GM19043 (cell line): ENCODE data around the gene PRMT7.

Experiments used
- ATAC-seq: cut with Tn5 transposase; IDR thresholded peaks from one replicate; pipeline ENCODE4 v1.9.1; 2021; ENCODE audit warnings: low read depth; ENCODE audit not compliant: unreplicated experiment

The PRMT7 gene

GRCh38 chr16:68360956-68361355, 50.1 kb downstream of the PRMT7 start:
- ATAC-seq: no peak

DNA sequence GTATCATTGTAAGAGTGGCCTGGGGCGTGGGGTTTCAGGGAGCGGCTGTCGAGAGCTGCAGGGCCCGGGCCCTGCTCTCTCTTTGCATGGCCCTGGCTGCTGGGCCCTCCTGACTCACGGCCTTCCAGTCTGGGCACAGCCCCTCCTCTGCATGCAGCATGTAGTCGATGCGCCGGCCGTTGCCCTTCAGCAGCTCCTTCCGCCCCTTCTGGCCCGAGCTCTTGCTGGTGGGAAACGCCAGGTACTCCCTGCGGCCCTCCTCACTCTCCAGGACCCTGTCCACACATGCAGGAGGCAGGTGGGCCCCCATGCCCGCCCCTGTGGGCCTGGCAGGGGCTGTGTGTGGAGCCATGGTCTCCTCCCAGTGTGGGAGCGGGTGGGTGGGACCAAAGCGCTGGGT, 50.7 kb downstream of the PRMT7 start:
- no peak for ATAC-seq

DNA sequence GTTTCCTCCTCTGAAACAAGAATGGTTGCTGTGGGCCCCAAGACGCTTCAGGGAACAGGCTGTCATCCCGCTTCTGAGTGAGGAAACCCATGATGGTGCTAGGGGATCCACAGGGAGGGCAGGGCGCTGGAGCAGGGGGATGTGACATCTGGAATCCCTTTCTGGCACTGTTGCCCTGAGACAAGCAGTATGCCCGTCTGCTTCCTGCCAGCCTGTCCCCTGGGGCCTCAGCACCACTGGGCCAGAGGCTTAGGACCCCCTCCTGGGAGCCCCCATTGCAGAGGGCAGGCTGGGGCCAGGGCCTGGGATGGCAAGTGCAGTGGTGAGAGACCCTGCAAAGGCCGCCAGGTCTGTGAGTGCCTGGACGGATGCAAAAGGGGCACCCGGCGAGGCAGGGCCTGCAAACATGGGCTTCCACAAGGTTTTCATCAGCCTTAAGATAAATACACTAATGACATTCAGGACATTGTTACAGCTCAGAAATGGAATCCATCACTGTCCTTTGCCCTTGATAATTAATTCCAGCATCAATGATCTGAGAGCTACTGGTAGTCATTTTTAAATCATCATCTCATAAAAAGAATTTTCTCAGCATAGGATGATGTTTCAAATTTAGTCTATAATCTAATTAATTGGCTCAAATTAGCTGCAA, 51.6 kb downstream of the PRMT7 start:
- ATAC-seq: no peak

DNA sequence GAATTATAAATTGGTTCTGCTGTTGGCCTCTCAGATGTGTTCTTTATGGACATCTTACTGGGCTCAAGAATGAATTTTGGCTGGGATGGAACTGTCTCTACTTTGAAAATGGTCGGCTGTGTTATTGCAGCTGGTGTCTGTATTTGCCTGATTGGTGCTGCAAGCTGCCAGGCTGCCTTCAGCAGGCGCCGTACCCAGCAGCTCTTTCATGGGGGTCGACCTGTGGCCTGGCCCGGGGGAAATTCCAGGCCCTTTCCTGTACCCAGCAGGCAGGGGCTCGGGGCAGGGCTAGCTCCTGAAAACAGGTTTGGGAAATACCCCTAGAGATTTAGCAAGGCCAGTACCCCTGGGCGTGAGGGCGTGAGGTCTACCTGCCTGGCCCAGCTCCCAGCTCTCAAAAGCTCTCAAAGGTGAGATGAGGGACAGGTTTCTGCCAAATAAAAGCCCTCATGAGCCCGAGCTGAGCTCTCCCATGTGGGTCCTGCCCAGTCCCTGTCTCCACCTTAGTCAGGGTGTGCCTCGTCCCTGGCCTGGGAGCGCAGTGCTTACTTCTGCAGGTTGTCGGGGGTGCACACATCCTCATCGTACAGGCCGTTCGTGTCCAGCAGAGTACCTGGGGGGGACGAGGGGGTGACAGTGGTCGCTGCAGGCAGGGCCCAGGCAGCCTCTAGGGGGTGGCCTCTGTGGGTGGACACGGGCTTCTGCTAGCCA, 52.3 kb downstream of the PRMT7 start:
- ATAC-seq: no peak

GRCh38 chr16:68363658-68364521, 53.1 kb downstream of the PRMT7 start:
- ATAC-seq: no peak

- ATAC-seq: no peak
Measured at GRCh38 chr16:68364561-68364998, 53.8 kb downstream of the PRMT7 start.

DNA sequence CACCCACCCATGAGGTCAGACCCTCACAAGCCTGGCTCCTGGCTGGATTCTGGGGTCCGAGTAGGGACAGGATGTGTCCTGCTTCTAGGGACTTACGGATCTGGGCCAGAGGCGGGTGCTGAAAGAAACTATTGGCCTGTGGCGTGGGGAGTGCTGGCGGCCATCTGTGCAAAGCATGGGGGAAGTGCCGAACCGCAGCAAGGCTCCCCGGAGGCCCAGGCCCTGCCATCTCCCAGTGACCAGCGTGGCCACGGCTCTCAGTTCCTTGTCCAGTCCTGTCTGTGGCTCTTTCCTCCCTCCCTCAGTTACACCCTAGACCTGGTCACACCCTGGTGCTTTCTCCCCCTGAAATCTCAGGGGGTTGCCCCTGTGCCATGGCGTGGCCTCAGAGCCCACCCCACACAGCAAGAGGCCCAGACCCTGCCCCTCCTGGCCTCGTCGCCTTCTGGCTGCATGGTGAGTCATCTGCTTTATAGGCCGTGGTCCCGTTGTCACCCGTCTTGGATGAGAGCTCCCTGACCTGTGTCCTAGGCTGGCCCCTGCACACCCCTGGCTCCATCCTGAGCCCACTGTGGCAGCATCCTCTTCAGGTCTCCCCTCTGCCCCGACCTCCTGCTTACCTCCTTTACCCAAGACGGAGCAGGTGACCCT, 54.5 kb downstream of the PRMT7 start:
- no peak for ATAC-seq

- ATAC-seq: no peak
Measured at GRCh38 chr16:68366062-68366461, 55.2 kb downstream of the PRMT7 start.

DNA sequence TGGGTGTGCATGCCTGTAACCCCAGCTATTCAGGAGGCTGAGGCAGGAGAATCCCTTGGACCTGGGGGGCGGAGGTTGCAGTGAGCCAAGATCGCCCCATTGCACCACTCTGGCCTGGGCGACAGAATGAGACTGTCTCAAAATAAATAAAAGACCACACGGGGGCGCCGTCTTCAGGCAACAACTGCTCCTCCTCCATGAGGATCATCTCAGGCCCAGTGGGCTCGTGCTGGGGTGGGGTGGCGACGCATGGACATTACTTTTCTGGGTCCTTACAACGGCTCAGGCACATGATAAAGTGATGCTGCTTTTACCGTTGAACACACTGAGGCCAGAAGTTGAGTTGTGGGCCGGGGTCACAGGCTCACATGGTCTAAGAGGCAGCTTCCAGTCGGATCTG, 56.2 kb downstream of the PRMT7 start:
- ATAC-seq: no peak

- ATAC-seq: no peak
Measured at GRCh38 chr16:68367440-68367839, 56.6 kb downstream of the PRMT7 start.

DNA sequence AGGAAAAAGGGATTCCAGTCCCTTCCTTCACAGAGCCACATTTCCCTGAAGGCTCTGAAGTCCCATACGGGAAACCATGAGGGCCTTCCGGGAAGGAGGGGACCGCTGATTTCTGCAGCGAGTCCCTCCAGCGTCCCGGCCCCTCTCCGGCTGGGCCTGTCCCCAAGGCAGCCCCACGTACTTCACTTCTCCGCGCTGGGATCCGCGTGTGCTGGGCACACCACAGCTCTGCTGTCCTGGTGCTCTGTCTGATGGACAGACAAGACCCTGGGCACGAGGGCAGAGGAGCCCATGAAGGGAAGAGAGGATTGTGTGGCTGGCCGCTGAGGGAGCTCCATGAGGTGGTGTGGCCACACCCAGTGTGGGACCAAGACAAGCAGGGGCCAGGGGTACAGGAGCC, 57.1 kb downstream of the PRMT7 start:
- ATAC-seq: no peak

DNA sequence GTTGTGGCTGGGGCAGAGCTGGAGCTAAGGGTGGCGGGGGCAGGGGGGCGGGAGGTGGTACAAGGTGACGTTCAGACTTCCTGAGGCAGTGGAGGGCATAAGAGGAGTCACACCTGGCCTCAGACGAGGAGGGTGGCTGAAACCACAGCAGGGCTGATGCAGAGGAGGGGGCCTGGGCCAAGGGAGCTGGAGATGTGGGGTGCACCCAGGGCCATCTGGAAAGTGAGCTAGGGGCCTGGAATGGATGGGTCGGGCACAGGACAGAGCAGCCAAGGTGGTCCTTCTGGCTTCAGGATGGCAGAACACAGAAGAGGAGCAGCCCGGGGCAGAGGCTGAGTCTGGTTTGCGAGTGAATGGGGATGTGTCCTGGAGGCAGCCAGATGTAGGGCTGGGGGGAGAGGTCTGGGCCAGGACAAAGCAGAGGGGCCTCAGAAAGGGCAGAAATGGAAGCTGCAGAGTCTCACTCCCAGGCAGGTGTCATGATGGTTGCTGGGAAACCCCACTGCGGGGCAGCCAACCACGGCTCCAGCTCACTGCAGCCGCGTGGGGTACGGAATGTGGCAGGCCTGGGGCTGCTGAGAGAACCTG, 57.6 kb downstream of the PRMT7 start:
- no peak for ATAC-seq

DNA sequence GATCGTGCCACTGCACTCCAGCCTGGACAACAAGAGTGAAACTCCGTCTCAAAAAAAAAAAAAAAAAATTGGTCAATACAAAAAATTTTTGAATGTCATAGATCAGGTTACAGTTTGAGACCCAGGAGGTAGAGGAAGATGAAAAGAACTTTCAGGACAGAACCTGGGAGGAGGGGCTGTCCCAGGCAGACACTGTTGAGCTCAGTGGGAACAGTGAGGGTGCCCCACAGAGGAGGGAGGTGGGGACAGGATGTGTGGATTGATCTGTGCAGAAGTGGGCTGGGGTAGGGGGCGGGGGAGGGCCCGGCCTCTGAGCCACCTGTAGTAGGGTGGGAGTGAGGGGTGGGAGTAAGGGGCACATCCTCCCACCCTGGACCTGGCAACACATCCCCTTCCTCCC, 58.3 kb downstream of the PRMT7 start:
- ATAC-seq: no peak

DNA sequence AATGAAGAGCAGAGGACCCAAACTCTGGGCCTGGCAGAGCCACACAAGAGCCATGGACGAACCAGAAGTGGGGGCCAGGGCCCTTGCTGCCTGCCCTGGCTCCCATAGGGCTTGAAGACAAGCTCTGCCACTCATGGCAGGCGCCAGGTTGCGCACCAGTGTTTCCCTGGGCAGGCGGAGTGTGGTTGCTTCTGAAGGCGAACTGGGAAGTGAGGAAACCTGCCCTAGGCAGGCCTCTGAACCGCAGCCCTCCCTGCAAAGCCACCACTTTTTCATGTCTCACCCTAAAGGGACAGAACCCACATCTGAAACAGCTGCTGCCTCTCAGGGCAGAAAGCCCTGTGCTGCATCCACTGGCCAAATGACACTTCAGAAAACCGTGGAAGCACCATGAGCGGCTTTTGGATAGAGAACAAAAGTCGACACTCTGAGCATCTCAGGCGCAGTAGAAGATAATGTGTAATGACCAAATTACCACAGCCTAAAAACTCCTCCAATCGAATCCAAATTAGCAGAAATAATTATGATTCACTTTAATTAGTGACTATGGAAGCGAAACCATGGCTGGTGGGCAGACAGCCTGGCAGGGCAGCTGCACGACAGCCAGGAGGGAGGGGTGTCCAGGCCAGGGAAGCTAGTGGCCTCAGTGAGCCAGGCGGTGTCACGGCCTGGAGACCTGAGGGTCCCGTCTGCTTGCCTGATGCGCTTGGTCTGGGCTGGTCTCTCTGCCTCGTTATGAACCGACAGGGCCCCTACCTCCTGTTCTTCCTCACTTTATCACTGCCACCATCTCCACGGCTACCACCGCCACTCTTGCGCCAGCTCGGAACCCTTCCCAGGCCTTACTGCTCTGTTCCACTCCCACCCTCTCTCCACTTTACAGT, 59.1 kb downstream of the PRMT7 start:
- ATAC-seq: peak; percentile 48

DNA sequence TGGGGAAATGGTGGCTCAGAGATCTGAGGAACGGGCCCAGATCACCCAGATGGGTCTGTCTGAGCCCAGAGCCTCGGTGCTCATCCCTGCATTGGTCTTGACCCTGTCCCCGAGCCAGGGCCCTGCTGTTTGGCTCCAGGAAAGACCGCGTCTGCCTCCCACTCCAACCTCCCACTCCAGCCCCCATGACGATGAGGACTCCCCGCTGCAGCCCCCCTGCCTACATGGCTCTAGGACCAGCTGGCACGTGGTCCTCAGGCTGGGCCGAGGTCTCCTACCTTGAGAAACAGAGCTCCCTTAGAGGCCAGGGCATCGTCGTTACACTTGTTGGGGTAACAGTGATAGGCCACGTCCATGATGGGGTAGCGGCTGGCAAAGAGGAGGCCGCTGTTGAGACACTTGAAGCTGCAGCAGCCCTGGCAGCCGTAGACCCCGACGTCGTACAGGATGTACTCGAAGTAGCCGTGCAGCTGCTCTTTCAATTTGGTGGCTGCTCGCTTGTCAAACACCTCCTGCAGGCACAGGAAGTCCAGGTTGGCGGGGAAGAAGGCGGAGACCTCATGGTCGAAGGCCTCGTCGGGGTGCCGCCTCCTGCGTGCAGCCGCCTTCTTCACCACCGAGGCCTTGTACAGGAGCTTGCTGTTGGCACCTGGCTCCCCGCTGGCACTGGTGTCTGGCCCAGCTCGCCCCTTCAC, 59.9 kb downstream of the PRMT7 start:
- ATAC-seq: no peak

DNA sequence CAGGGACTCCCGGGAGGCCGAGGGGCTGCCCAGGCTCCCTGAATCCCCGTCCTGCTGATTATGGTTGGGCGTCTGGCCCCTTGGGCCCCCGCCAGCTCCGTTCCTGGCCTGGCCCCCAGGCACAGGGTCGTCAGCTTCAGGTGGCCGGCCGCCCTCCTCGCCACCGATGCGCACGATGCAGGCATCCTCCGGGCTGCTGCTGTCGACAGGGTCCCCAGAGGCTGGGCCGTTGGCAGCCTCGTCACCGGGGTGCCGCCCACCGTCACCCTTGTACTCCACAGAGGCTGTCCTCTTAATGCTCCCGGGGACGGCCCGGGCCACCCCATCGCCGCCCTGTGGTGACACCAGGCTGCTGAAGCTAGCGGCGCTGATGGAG, 60.4 kb downstream of the PRMT7 start:
- no peak for ATAC-seq

DNA sequence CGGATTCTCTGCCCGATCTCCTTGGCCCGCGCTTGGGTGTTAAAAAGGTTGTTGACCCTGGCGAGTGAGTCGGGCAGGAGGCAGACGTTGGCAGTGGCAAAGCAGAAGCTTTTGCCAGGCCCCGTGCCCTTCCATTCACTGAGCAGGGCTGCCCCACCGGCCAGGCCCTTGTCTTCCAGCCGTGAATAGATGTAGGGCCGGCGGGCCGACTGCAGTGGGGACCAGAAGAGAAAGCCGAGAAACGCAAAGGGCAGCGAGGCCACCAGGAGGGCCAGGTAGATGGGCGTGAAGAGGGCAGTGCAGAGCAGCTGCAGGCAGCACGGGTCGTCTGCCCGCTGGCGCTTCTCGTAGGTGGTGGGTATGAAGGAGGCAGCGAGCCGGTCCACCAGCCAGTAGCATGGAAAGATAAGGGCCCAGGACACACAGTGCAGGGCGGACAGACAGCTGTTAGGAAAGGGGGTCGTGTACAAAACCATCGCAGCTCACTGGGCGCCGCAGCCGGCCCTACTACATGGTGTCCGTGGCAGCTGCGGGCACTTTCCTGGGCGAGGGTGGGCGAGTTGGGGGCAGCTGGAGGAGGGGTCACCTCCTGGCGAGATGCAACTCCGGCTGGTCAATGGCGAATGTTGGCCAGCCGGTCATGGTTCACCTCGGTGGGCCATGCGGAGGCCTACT, 61.0 kb downstream of the PRMT7 start:
- no peak for ATAC-seq

DNA sequence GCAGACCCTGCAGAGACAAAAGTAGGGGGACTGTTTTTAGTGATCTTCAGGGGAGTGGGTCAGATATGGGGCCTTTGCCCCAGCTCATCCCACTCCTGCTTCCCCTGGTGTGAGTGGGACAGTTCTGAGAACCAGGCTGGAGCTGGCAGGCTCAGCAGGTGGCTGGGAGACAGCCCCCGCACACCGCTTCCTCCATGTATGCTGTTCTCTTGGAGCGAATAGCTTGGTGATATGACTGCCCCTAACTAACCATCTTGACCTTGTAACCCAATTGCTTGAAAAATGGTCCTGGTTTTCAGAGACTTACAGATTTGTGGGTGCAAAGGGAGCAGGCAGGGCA, 61.5 kb downstream of the PRMT7 start:
- ATAC-seq: no peak

GRCh38 chr16:68372806-68373205, 62.0 kb downstream of the PRMT7 start:
- no peak for ATAC-seq
